Liver (tissue), 3 donors: ENCODE results near the gene C10orf95.

Experiments
- EGR1 ChIP-seq, 2 donors: IDR thresholded peaks; 2 replicates each; pipeline ENCODE4 v1.6.1; 2016 to 2018; ENCODE audit warnings: antibody characterized with exemption in 2 of 2, low read depth in 2 of 2
- FOXA1 ChIP-seq: IDR thresholded peaks from 2 replicates; pipeline ENCODE4 v1.6.1; 2016; ENCODE audit warnings: antibody characterized with exemption
- FOXA2 ChIP-seq: IDR thresholded peaks from 2 replicates; pipeline ENCODE4 v1.6.1; 2016; ENCODE audit warnings: antibody characterized with exemption
- GABPA ChIP-seq, 2 donors: IDR thresholded peaks in 1 of 2; conservative IDR thresholded peaks in 1 of 2; 2 replicates each; pipeline ENCODE4 v1.6.1; 2016; ENCODE audit warnings: antibody characterized with exemption in 2 of 2, mild to moderate bottlenecking in 1 of 2, moderate library complexity in 1 of 2
- JUND ChIP-seq, 2 donors: IDR thresholded peaks; 2 replicates each; pipeline ENCODE4 v1.6.1; 2016; ENCODE audit warnings: antibody characterized with exemption in 2 of 2
- RAD21 ChIP-seq, 2 donors: IDR thresholded peaks; 2 replicates each; pipeline ENCODE4 v1.6.1; 2016; ENCODE audit warnings: antibody characterized with exemption in 2 of 2, mild to moderate bottlenecking in 2 of 2
- RXRA ChIP-seq, 2 donors: IDR thresholded peaks; 2 replicates each; pipeline ENCODE4 v1.6.1; 2017 to 2018; ENCODE audit warnings: antibody characterized with exemption in 2 of 2, mild to moderate bottlenecking in 1 of 2
- SP1 ChIP-seq: IDR thresholded peaks from 2 replicates; pipeline ENCODE4 v1.6.1; 2018; ENCODE audit warnings: antibody characterized with exemption, mild to moderate bottlenecking
- TAF1 ChIP-seq: conservative IDR thresholded peaks from 2 replicates; pipeline ENCODE4 v1.6.1; 2016; ENCODE audit warnings: antibody characterized with exemption, mild to moderate bottlenecking
- YY1 ChIP-seq: IDR thresholded peaks from 2 replicates; pipeline ENCODE4 v1.6.1; 2016; ENCODE audit warnings: antibody characterized with exemption, mild to moderate bottlenecking
- TF ChIP-seq, protein P1 (sequence below): fragments of 150-350 bp; IDR thresholded peaks from 2 replicates; pipeline ENCODE4 v1.5.1; 2017; ENCODE audit warnings: improper control_type of control experiment, low read depth, low read length; ENCODE audit not compliant: missing input control
- TF ChIP-seq, protein P2 (sequence below): IDR thresholded peaks from 2 replicates; pipeline ENCODE4 v1.6.1; 2016; ENCODE audit warnings: antibody characterized with exemption, mild to moderate bottlenecking
- TF ChIP-seq, protein P3 (sequence below): IDR thresholded peaks from 2 replicates; pipeline ENCODE4 v1.6.1; 2016; ENCODE audit warnings: antibody characterized with exemption
- TF ChIP-seq, protein P4 (sequence below): IDR thresholded peaks from 2 replicates; pipeline ENCODE4 v1.6.1; 2016; ENCODE audit warnings: antibody characterized with exemption
- donor health status: healthy.
- donor health status: healthy.

DNA sequence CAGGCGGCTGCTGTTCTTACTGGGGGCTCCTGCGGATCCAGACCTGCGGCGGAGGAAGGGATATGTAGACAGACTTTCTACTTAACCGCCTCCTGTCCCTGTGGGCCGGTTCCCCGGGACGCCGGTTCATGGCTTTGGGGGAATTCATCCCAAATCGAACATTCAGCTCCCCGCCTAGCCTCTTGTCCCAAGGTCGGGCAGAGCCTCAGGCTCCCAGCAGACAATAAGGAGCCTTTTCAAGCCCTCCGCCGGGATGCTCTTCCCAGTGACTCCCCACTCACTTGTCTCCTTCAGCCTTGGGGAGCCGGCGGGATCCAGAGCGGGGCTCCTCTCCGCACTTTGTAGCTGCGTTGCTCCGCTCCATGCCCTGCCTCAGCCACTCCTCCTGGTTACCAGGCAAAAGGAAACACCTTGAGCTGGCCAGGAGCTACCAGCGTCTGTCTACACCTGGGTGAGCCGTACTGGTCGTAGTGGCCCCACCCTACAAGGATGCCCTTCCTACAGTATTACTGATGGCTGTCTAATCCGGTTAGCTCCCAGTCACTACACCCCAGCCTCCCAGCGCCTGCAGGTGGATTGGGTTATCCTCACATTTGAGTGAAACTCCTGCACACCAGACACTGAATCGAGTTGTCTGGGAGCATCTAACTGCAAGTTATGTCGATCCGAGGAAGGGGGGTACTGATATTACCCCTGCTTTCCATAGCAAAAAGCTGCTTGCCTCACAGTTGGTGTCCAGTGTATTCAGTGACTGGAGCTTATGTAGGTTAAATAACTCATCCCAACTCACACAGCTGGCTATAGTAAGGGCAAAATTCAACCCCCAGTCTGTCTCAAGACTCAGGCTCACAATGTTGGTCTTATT is at the start of gene C10orf95:
- TF ChIP-seq SP1, result no peak
- no peak for TF ChIP-seq JUND (IDR thresholded peaks at IDR 0.05)
- TF ChIP-seq, protein P1, sequence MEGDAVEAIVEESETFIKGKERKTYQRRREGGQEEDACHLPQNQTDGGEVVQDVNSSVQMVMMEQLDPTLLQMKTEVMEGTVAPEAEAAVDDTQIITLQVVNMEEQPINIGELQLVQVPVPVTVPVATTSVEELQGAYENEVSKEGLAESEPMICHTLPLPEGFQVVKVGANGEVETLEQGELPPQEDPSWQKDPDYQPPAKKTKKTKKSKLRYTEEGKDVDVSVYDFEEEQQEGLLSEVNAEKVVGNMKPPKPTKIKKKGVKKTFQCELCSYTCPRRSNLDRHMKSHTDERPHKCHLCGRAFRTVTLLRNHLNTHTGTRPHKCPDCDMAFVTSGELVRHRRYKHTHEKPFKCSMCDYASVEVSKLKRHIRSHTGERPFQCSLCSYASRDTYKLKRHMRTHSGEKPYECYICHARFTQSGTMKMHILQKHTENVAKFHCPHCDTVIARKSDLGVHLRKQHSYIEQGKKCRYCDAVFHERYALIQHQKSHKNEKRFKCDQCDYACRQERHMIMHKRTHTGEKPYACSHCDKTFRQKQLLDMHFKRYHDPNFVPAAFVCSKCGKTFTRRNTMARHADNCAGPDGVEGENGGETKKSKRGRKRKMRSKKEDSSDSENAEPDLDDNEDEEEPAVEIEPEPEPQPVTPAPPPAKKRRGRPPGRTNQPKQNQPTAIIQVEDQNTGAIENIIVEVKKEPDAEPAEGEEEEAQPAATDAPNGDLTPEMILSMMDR, result no peak
- TF ChIP-seq GABPA (IDR thresholded peaks at IDR 0.05 in 1 of 2, conservative IDR thresholded peaks at IDR 0.05 in 1 of 2), result no peak
- TF ChIP-seq FOXA1, result no peak
- no peak for TF ChIP-seq RXRA (IDR thresholded peaks at IDR 0.05)
- TF ChIP-seq FOXA2, result no peak
- TF ChIP-seq YY1, result no peak
- TF ChIP-seq, protein P2, sequence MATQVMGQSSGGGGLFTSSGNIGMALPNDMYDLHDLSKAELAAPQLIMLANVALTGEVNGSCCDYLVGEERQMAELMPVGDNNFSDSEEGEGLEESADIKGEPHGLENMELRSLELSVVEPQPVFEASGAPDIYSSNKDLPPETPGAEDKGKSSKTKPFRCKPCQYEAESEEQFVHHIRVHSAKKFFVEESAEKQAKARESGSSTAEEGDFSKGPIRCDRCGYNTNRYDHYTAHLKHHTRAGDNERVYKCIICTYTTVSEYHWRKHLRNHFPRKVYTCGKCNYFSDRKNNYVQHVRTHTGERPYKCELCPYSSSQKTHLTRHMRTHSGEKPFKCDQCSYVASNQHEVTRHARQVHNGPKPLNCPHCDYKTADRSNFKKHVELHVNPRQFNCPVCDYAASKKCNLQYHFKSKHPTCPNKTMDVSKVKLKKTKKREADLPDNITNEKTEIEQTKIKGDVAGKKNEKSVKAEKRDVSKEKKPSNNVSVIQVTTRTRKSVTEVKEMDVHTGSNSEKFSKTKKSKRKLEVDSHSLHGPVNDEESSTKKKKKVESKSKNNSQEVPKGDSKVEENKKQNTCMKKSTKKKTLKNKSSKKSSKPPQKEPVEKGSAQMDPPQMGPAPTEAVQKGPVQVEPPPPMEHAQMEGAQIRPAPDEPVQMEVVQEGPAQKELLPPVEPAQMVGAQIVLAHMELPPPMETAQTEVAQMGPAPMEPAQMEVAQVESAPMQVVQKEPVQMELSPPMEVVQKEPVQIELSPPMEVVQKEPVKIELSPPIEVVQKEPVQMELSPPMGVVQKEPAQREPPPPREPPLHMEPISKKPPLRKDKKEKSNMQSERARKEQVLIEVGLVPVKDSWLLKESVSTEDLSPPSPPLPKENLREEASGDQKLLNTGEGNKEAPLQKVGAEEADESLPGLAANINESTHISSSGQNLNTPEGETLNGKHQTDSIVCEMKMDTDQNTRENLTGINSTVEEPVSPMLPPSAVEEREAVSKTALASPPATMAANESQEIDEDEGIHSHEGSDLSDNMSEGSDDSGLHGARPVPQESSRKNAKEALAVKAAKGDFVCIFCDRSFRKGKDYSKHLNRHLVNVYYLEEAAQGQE, result no peak
- no peak for TF ChIP-seq EGR1 (IDR thresholded peaks at IDR 0.05; ENCODE audit: low read depth in 2 of 2)
- TF ChIP-seq, protein P3, sequence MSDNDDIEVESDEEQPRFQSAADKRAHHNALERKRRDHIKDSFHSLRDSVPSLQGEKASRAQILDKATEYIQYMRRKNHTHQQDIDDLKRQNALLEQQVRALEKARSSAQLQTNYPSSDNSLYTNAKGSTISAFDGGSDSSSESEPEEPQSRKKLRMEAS, result no peak
- TF ChIP-seq, protein P4, sequence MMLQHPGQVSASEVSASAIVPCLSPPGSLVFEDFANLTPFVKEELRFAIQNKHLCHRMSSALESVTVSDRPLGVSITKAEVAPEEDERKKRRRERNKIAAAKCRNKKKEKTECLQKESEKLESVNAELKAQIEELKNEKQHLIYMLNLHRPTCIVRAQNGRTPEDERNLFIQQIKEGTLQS, result no peak
- no peak for TF ChIP-seq TAF1
- no peak for TF ChIP-seq RAD21 (IDR thresholded peaks at IDR 0.05)
